Naive thymus-derived CD4-positive, alpha-beta T cell (primary cell): ENCODE results near the gene ZNF12. TPM values are rescaled to one million over a fixed set of nuclear protein-coding genes. Genes with fewer than 3 reads are reported as not detected.

Experiments
- ATAC-seq: fragments of 150-1000 bp; cut with Tn5 transposase; 2 replicates; pipeline ENCODE4 v1.10.0; 2021; ENCODE audit warnings: mild to moderate bottlenecking, moderate library complexity
- CTCF ChIA-PET: fragments of 350-600 bp; sonication (Branson Sonifier 250); formaldehyde crosslinking; loops from one replicate; lab custom pipeline; 2021; ENCODE audit warnings: antibody characterized with exemption; lab: Charles Lee
- POLR2A ChIA-PET: fragments of 350-600 bp; sonication (Branson Sonifier 250); formaldehyde crosslinking; loops from one replicate; lab custom pipeline; 2021; ENCODE audit warnings: antibody characterized with exemption, inconsistent platforms; lab: Charles Lee
- DNase-seq, 9 donors: peaks; one replicate each; pipeline versions ENCODE4 v3.0.0 to v3.0.0-alpha.2; 2020 to 2022; ENCODE audit warnings: mixed read lengths in 1 of 9
- H3K27ac ChIP-seq: one replicate; pipeline ENCODE4 v1.7.0; 2013; ENCODE audit warnings: mild to moderate bottlenecking, low read depth, low read length, moderate library complexity
- H3K27me3 ChIP-seq, 2 donors: one replicate each; pipeline ENCODE4 v1.7.0; 2013; ENCODE audit warnings: low read length in 2 of 2, mild to moderate bottlenecking in 2 of 2, moderate library complexity in 2 of 2; ENCODE audit not compliant: control insufficient read depth in 2 of 2, insufficient read depth in 2 of 2
- H3K36me3 ChIP-seq, 3 experiments: 1 replicate in 2 of 3; 2 replicates in 1 of 3; pipeline ENCODE4 v1.7.0; 2013; ENCODE audit warnings: low read length in 3 of 3, mild to moderate bottlenecking in 3 of 3, moderate library complexity in 1 of 3; ENCODE audit not compliant: insufficient read depth in 3 of 3, control insufficient read depth in 2 of 3
- H3K4me1 ChIP-seq, 2 donors: one replicate each; pipeline ENCODE4 v1.7.0; 2013; ENCODE audit warnings: low read length in 2 of 2, mild to moderate bottlenecking in 2 of 2, moderate library complexity in 1 of 2; ENCODE audit not compliant: control insufficient read depth in 2 of 2, insufficient read depth in 2 of 2
- H3K4me3 ChIP-seq: 2 replicates; pipeline ENCODE4 v1.7.0; 2013; ENCODE audit warnings: mild to moderate bottlenecking, low read length
- H3K9me3 ChIP-seq, 3 experiments: 1 replicate in 2 of 3; 2 replicates in 1 of 3; pipeline ENCODE4 v1.7.0; 2013; ENCODE audit warnings: low read length in 3 of 3; ENCODE audit not compliant: control insufficient read depth in 2 of 3
- H3K27ac Mint-ChIP-seq, 9 donors: one replicate each; pipeline ENCODE4 v1.8.0; 2020 to 2022; ENCODE audit warnings: mixed read lengths in 9 of 9, mild to moderate bottlenecking in 8 of 9, moderate library complexity in 5 of 9, inconsistent platforms in 2 of 9
- H3K27me3 Mint-ChIP-seq, 5 donors: one replicate each; pipeline ENCODE4 v1.8.0; 2021 to 2022; ENCODE audit warnings: mixed read lengths in 5 of 5, mild to moderate bottlenecking in 1 of 5
- H3K36me3 Mint-ChIP-seq, 5 donors: one replicate each; pipeline ENCODE4 v1.8.0; 2020 to 2022; ENCODE audit warnings: mixed read lengths in 5 of 5, mild to moderate bottlenecking in 3 of 5, inconsistent platforms in 1 of 5
- H3K4me1 Mint-ChIP-seq, 7 donors: one replicate each; pipeline ENCODE4 v1.8.0; 2020 to 2022; ENCODE audit warnings: mixed read lengths in 7 of 7, mild to moderate bottlenecking in 3 of 7, inconsistent platforms in 1 of 7
- H3K4me3 Mint-ChIP-seq, 10 donors: one replicate each; pipeline ENCODE4 v1.8.0; 2020 to 2022; ENCODE audit warnings: mild to moderate bottlenecking in 10 of 10, mixed read lengths in 10 of 10, moderate library complexity in 6 of 10, inconsistent platforms in 2 of 10
- H3K9me3 Mint-ChIP-seq, 11 donors: one replicate each; pipeline ENCODE4 v1.8.0; 2020 to 2022; ENCODE audit warnings: mixed read lengths in 11 of 11, mild to moderate bottlenecking in 4 of 11, inconsistent platforms in 1 of 11, moderate library complexity in 1 of 11
- intact Hi-C, 2 donors: fragments of 100-400 bp; cut with micrococcal nuclease; formaldehyde crosslinking; loops; one replicate each; pipeline ENCODE4 v1.15.1; 2023
- polyA plus RNA-seq, 2 donors: library from polyadenylated mRNA; unstranded; fragments of 300-500 nt; fragmentation: Illumina TruSeq; gene quantifications; one replicate each; pipeline ENCODE4 v1.2.3, GENCODE V29; 2021
- total RNA-seq, 6 experiments: library from RNA in 5 of 6; stranded (reverse) in 5 of 6; gene quantifications; 1 replicate in 5 of 6; 2 replicates in 1 of 6; pipeline ENCODE4 v1.2.3 and lab custom pipeline; 2021 to 2026

Gene ZNF12
- total and polyA plus RNA-seq, 7 experiments from 2014 or later = 25.2 to 58.1 (median 29.3) TPM

DNA sequence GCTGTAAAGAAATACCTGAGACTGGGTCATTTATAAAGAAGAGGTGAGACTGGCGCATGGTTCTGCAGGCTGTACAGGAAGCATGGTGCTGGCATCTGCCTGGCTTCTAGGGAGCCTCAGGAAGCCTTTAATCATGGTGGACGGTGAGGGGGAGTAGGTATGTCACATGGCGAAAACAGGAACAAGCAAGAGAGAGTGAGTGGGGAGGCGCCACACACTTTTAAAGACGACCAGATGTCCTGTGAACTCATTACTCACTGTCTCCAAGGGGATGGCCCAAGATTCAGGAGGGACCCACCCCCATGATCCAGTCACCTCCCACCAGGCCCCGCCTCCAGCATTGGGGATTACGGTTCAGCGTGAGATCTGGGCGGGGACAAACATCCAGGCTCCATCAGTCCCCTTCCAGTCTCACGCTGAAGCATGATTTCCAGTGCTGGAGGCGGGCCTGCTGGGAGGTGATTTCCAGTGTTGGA lies 66.5 kb downstream of the ZNF12 start:
- Histone ChIP-seq H3K9me3 (no peaks in the 10 kb centered on the region), H3K27me3 (no peaks in the 10 kb centered on the region), H3K36me3 (peaks cover 0 to 61% (median 15%) of the 10 kb centered on the region in 3 experiments), H3K4me3 (no peak overlapping the region), H3K4me1 (peaks cover 10 to 14% of the 10 kb centered on the region in 2 donors), H3K27ac (no peak overlapping the region)
- Mint-ChIP-seq H3K4me1 (peaks cover 24 to 32% (median 27%) of the 10 kb centered on the region in 7 donors), H3K27me3 (no peaks in the 10 kb centered on the region), H3K9me3 (no peaks in the 10 kb centered on the region), H3K27ac (peak overlapping the region in 8 of 9 donors; percentile 21 to 85 (median 78)), H3K4me3 (peak overlapping the region in 5 of 10 donors; percentile 12 to 79 (median 14)), H3K36me3 (peaks cover 0 to 55% (median 18%) of the 10 kb centered on the region in 5 donors)
- DNase-seq (no peak), ATAC-seq (peak; percentile 7)
- ChIA-PET POLR2A (no interaction called here), CTCF (no interaction called here)
- intact Hi-C loops = no loop called here

DNA sequence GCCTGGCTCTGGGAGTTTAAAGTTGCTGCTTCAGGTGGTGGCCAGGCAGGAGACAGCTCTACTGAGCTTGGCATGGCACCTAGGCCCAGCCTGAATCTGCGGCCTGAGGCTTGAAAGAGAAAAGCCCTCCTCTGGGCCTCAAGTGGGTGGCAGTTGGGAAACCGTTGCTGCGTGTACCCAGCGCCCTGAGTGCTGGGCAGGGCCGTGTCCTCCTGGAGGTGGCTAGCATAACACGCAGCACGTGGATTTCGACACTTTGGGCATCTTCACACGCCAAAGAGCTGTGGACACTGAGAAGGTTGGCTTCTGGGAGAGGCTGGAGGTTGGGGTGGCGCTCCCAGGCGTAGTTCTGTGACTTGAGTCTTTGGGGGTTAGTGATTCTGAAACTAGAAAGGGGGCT lies 67.1 kb downstream of the ZNF12 start:
- Histone ChIP-seq H3K27ac (no peak overlapping the region), H3K9me3 (no peaks in the 10 kb centered on the region), H3K36me3 (peaks cover 0 to 54% (median 15%) of the 10 kb centered on the region in 3 experiments), H3K4me1 (peaks cover 10 to 14% of the 10 kb centered on the region in 2 donors), H3K4me3 (no peak overlapping the region), H3K27me3 (no peaks in the 10 kb centered on the region)
- intact Hi-C loops = no loop called here
- no peak for DNase-seq
- Mint-ChIP-seq H3K4me1 (peaks cover 24 to 32% (median 27%) of the 10 kb centered on the region in 7 donors), H3K4me3 (peak overlapping the region in 7 of 10 donors; percentile 6 to 90 (median 81)), H3K36me3 (peaks cover 0 to 48% (median 18%) of the 10 kb centered on the region in 5 donors), H3K9me3 (no peaks in the 10 kb centered on the region), H3K27me3 (no peaks in the 10 kb centered on the region), H3K27ac (peak overlapping the region; percentile 13 to 92 (median 85))
- CTCF ChIA-PET = no interaction called here
- ATAC-seq = no peak
- POLR2A ChIA-PET = no interaction called here

- no peak overlapping the region for H3K4me3 ChIP-seq
- H3K27me3 ChIP-seq = no peaks in the 10 kb centered on the region
- H3K4me1 Mint-ChIP-seq = peaks cover 24 to 32% (median 27%) of the 10 kb centered on the region in 7 donors
- H3K9me3 Mint-ChIP-seq = peaks cover 0 to 2% (median 0%) of the 10 kb centered on the region in 11 donors
- intact Hi-C loops = no loop called here
- DNase-seq = no peak
- no peaks in the 10 kb centered on the region for H3K27me3 Mint-ChIP-seq
- H3K4me3 Mint-ChIP-seq = peak overlapping the region; percentile 81 to 90 (median 87)
- H3K27ac Mint-ChIP-seq = peak overlapping the region; percentile 70 to 95 (median 85)
- H3K9me3 ChIP-seq = no peaks in the 10 kb centered on the region
- H3K27ac ChIP-seq = no peak overlapping the region
- H3K36me3 Mint-ChIP-seq = peaks cover 0 to 47% (median 18%) of the 10 kb centered on the region in 5 donors
- no peak for ATAC-seq
- H3K36me3 ChIP-seq = peaks cover 0 to 48% (median 12%) of the 10 kb centered on the region in 3 experiments
- POLR2A ChIA-PET = interaction anchor here (0.5 kb wide), 1 partner anchor 546 kb away, joined by 3 read pairs; no protein-coding TSS in a partner anchor
- CTCF ChIA-PET = interaction anchor here (0.7 kb wide), 1 partner anchor 192 kb away, joined by 3 read pairs; no protein-coding TSS in a partner anchor
- peaks cover 10 to 14% of the 10 kb centered on the region in 2 donors for H3K4me1 ChIP-seq
Measured at GRCh38 chr7:6639032-6639431, 67.7 kb downstream of the ZNF12 start.

Other genes with a start within 250 kb of the ZNF12 start
- 10 to 100 TPM; 28.1 to 60.9 (median 36.8) TPM for gene KDELR2, start 222.8 kb downstream of the ZNF12 start, total RNA-seq
- 10 to 100 TPM; 36.3 to 43.7 TPM for gene KDELR2, start 222.8 kb downstream of the ZNF12 start, polyA plus RNA-seq
- gene GRID2IP, start 155.5 kb downstream of the ZNF12 start, total RNA-seq = 1 to 10 TPM in 2 of 5 experiments, under 1 TPM in 2, not detected in 1; 0.24 to 1.5 (median 1.1) TPM
- gene GRID2IP, start 155.5 kb downstream of the ZNF12 start, polyA plus RNA-seq = not detected
- 10 to 100 TPM; 25.2 to 42.2 (median 31.8) TPM for gene ZDHHC4, start 129.5 kb downstream of the ZNF12 start, total RNA-seq
- 10 to 100 TPM; 65.9 to 82.1 TPM for gene ZDHHC4, start 129.5 kb downstream of the ZNF12 start, polyA plus RNA-seq
- 10 to 100 TPM; 39.9 to 69.1 (median 56.5) TPM for gene INTS15, start 116.9 kb downstream of the ZNF12 start, total RNA-seq
- gene INTS15, start 116.9 kb downstream of the ZNF12 start, polyA plus RNA-seq = 10 to 100 TPM; 29.7 to 51.8 TPM
- 1 to 10 TPM in 4 of 5 experiments, under 1 TPM in 1; 0.15 to 5.3 (median 3.8) TPM for gene ZNF853, start 91.3 kb downstream of the ZNF12 start, total RNA-seq
- 1 to 10 TPM in 1 of 2 donors, under 1 TPM in 1; 0.50 to 2.9 TPM for gene ZNF853, start 91.3 kb downstream of the ZNF12 start, polyA plus RNA-seq
- gene ZNF316, start 69.6 kb downstream of the ZNF12 start, total RNA-seq = 10 to 100 TPM; 24.5 to 71.6 (median 55.4) TPM
- gene ZNF316, start 69.6 kb downstream of the ZNF12 start, polyA plus RNA-seq = 1 to 10 TPM in 1 of 2 donors, under 1 TPM in 1; 0.66 to 4.4 TPM
- gene RSPH10B2, start 47.2 kb upstream of the ZNF12 start, total RNA-seq = under 1 TPM in 4 of 5 experiments, not detected in 1; 0.72 to 0.94 (median 0.80) TPM
- gene RSPH10B2, start 47.2 kb upstream of the ZNF12 start, polyA plus RNA-seq = not detected
- 100 to 1,000 TPM in 1 of 5 experiments, 10 to 100 TPM in 4; 73.5 to 104 (median 84.9) TPM for gene CCZ1B, start 119.3 kb upstream of the ZNF12 start, total RNA-seq
- gene CCZ1B, start 119.3 kb upstream of the ZNF12 start, polyA plus RNA-seq = 10 to 100 TPM; 20.5 to 22.2 TPM